GM18867 (cell line): ENCODE measurements around the gene SELENOV.
A peak's percentile ranks its signal among the peaks of the same experiment; 100 is the strongest.

ENCODE experiments used
- ATAC-seq: cut with Tn5 transposase; IDR thresholded peaks from one replicate; pipeline ENCODE4 v1.9.1; 2021; ENCODE audit warnings: mild to moderate bottlenecking, moderate library complexity; ENCODE audit not compliant: unreplicated experiment

SELENOV gene

DNA sequence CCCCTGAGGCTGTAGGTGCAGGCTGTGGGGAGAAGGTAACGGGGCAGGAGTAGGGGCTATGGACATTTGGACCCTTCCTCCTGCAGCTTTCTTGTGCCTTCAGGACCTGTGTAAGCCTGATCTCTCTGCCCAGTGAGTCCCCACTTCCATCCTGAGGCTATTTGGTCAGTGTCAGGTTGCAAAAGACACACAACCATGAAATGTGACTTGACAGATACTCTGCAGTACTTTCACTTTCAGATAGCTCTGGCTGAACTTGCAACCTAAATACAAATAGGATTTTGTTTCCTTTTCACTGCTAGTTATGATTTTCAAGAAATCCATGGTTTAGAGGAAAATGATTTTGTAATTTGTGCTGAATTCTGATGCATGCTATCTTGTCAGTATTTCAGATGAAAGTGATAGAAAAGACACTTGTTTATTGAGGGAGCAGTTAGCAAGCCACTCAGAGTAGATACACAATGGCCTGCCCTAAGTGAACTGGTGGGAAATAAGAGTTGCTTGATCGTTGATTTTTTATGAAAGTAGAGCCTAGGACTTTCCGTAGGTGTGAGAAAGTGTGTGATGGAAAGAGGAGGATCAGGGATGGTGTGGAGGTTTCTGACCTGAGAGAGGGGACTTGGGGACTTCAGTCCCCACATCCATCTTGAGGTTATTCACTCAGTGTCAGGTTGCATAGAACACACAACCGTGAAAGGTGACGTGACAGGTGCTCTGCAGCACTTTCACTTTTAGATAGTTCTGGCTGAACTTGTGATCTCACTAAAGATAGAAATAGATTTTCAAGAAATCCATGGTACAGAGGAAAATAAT lies 43.1 kb downstream of the SELENOV start:
- peak; percentile 62 for ATAC-seq

DNA sequence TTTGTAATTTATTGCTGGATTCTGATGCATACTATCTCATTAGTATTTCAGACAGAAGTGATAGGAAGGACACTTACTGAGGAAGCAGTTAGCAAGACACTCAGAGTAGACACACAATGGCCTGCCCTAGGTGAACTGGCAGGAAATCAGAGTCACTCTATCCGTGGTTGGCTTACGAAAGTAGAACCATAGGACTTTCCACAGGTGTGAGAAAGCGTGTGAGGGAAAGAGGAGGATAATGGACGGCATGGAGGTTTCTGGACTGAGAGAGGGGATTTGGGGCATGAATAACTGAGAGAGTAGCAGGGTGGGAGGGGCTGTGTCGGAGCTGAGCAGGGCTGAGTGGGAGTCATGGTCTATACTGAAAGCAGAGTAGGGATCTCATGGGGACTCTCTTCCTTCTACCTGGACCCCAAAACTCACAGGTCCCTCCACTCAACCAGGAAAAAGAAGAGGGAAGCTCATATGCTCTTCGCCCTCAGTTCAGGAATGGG lies 43.7 kb downstream of the SELENOV start:
- ATAC-seq: peak; percentile 30

DNA sequence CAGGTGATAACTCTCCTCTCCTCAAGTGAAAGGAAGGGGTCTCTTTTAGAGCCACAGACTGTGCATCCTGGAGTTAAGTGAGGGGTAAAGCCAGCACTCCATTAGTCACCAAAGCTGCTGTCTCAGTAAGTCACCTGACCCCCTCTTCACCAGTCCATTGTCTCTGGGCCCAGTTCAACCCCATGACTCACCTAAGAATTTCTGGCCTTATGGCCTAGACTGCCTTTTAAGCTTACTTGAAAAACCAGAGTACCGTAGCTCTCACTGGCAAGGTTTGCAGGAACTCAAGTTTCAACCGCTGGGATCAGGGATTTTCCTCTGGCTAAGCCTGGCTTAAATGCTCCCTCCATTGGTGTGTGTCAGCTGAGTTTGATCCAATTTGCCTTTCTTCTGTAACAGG lies 48.5 kb downstream of the SELENOV start:
- ATAC-seq: no peak

DNA sequence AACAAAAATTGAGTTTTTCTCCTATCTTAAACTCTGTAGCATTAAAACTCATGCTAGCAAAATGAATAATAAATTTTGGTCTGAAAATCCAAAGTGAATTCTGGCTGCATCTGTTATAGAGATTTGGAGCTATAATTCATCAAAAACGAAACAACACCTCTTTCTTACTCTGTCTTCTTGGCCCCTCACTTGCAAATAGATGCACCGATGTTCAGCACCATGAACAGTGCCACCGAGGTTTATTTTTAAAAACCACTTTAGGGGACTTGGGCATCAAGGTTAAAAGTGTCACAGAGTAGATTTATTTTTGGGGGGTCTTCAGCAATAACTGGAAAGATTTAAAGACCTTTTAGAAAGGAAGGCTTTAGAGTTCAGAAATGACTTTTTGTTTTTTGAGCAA lies 51.1 kb downstream of the SELENOV start:
- ATAC-seq: no peak

DNA sequence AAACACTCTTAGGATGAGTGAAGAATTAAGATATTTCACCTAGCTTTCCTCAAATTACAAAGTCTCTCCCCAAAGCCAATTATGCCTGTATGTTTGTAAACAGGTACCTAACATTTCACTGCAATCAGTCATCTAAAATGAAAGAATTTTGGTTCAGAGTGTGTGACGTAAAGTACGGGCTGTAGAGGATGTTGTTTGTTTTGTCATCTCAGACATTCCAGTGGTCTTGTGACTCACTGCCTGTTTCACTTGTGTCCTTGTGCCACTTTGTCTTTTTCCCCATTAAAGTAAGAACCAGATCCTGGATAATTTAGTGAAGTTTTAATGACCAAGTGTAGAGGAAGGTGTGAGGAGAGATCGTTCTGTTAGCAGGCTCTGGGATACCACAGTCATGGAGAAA lies 53.7 kb downstream of the SELENOV start:
- ATAC-seq: no peak
